ENCODE measurements around the gene MAD2L2. TPM values are rescaled to one million over a fixed set of nuclear protein-coding genes. Genes with fewer than 3 reads are reported as not detected.

MAD2L2 gene
- total and polyA plus RNA-seq, 4 experiments from 2014 or later: 20.7 to 55.1 (median 37.1) TPM

DNA sequence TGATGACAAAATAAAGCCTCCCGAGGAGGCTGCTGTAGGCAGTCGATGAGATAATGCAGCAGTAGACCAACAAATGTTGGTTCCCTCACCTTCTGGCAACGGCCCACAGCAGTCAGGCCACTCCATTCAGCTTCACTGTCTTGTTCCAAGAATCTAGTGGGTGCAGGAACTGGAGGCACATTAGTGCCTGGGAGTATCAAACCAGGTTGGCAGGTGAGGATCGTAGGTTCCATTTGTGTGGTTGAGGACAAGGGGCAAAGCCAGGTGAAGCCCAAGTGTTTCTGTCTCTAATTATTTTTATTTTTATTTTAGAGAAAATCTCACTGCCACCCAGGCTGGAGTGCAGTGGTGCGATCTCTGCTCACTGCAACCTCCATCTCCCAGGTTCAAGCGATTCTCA lies 40.0 kb downstream of the MAD2L2 start:
- no peak overlapping the region for H3K27ac ChIP-seq (ENCODE audit: low read depth, low read length)
- no peak overlapping the region for H3K27ac Mint-ChIP-seq

DNA sequence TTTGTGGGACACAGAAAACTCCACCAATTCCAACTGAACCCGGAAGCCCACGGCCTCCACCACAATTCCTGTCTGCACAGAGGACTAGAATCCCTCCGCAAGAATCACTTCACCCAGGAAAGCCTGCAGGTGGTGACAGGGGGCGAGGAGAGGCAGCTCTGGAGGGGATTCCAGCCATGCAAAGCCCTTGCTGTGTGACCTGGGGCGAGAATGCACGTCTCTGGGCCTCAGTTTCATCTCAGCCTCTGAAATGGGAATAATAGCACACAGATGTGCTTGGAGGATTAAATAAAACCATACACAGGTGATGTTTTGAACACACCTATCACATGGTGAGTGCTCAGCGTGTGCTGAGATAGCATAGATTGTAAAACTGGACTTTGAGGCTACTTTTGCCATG lies 40.8 kb downstream of the MAD2L2 start:
- Histone ChIP-seq H3K36me3 (ENCODE audit: insufficient read depth, low read length) (no peaks in the 10 kb centered on the region), H3K4me3 (ENCODE audit: low read length in 2 of 2) (no peak overlapping the region), H3K4me1 (ENCODE audit: insufficient read depth, low read length) (no peaks in the 10 kb centered on the region), H3K27ac (ENCODE audit: low read depth, low read length) (no peak overlapping the region), H3K9me3 (ENCODE audit: control insufficient read depth in 1 of 2, low read length in 2 of 2) (no peaks in the 10 kb centered on the region), H3K27me3 (ENCODE audit: insufficient read depth, low read length) (peaks cover 4% of the 10 kb centered on the region)
- ChIA-PET POLR2A (ENCODE audit: partially characterized antibody) (no interaction called here), CTCF (ENCODE audit: partially characterized antibody) (interaction anchor here (0.6 to 13.2 kb wide), 5 partner anchors 11 to 870 kb away, joined by 3 to 187 read pairs (median 7); no protein-coding TSS in a partner anchor)
- Mint-ChIP-seq H3K4me3 (no peak overlapping the region), H3K4me1 (peaks cover 0 to 2% (median 0%) of the 10 kb centered on the region in 4 donors), H3K27me3 (peaks cover 2 to 9% of the 10 kb centered on the region in 2 donors), H3K27ac (peak overlapping the region in 1 of 7 donors; percentile 48), H3K9me3 (no peaks in the 10 kb centered on the region), H3K36me3 (no peaks in the 10 kb centered on the region)
- intact Hi-C loops (cut with micrococcal nuclease): loop anchor here (5.0 kb wide), 1 partner anchor 1208 kb away; the partner anchor contains the start of gene CENPS
- no peak for DNase-seq

More for the DNA sequence above, 40.0 kb downstream of the MAD2L2 start:
- peaks cover 0 to 2% (median 0%) of the 10 kb centered on the region in 4 donors for H3K4me1 Mint-ChIP-seq
- no peak overlapping the region for H3K4me3 ChIP-seq (ENCODE audit: low read length in 2 of 2)
- H3K36me3 Mint-ChIP-seq: no peaks in the 10 kb centered on the region
- peaks cover 4% of the 10 kb centered on the region for H3K27me3 ChIP-seq (ENCODE audit: insufficient read depth, low read length)
- ChIA-PET CTCF (ENCODE audit: partially characterized antibody) (interaction anchor here (0.9 to 13.4 kb wide), 7 partner anchors 10 to 604 kb away, joined by 3 to 187 read pairs (median 7); no protein-coding TSS in a partner anchor), POLR2A (ENCODE audit: partially characterized antibody) (no interaction called here)
- DNase-seq: no peak
- no peaks in the 10 kb centered on the region for H3K9me3 ChIP-seq (ENCODE audit: control insufficient read depth in 1 of 2, low read length in 2 of 2)
- intact Hi-C loops (cut with micrococcal nuclease): loop anchor here (5.0 kb wide), 1 partner anchor 1209 kb away; the partner anchor contains the start of gene CENPS
- peaks cover under 1 to 7% of the 10 kb centered on the region in 2 donors for H3K27me3 Mint-ChIP-seq
- no peak overlapping the region for H3K4me3 Mint-ChIP-seq
- no peaks in the 10 kb centered on the region for H3K9me3 Mint-ChIP-seq
- H3K36me3 ChIP-seq (ENCODE audit: insufficient read depth, low read length): no peaks in the 10 kb centered on the region
- H3K4me1 ChIP-seq (ENCODE audit: insufficient read depth, low read length): no peaks in the 10 kb centered on the region

DNA sequence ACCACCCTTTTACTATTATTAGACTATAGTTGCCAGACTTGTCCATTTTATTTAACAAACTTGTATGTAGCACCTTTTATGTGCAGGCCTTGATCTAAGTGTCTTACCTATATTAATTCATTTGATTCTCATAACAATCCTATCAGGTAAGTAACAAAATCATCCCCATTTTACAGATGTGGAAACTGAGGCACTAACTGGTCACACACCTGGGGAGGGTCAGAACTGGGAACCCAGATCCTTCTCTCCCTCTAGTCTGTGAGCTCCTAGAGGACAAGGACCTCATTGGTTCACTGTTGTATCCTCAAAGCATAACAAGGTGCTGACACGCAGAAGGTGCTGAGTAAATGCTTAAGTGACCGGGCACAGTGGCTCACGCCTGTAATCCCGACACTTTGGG lies 41.6 kb downstream of the MAD2L2 start:
- no peak overlapping the region for H3K27ac ChIP-seq (ENCODE audit: low read depth, low read length)
- no peak overlapping the region for H3K27ac Mint-ChIP-seq
- peaks cover 2 to 12% of the 10 kb centered on the region in 2 donors for H3K27me3 Mint-ChIP-seq
- ChIA-PET CTCF (ENCODE audit: partially characterized antibody) (interaction anchor here (1.1 to 13.2 kb wide), 3 partner anchors 11 to 601 kb away, joined by 4 to 187 read pairs (median 7); no protein-coding TSS in a partner anchor), POLR2A (ENCODE audit: partially characterized antibody) (no interaction called here)
- H3K36me3 Mint-ChIP-seq: no peaks in the 10 kb centered on the region
- no peaks in the 10 kb centered on the region for H3K4me1 ChIP-seq (ENCODE audit: insufficient read depth, low read length)
- H3K9me3 ChIP-seq (ENCODE audit: control insufficient read depth in 1 of 2, low read length in 2 of 2): no peaks in the 10 kb centered on the region
- H3K4me1 Mint-ChIP-seq: peaks cover 0 to 2% (median 0%) of the 10 kb centered on the region in 4 donors
- H3K27me3 ChIP-seq (ENCODE audit: insufficient read depth, low read length): peaks cover 4% of the 10 kb centered on the region
- no peak overlapping the region for H3K4me3 ChIP-seq (ENCODE audit: low read length in 2 of 2)
- H3K36me3 ChIP-seq (ENCODE audit: insufficient read depth, low read length): no peaks in the 10 kb centered on the region
- no peak for DNase-seq
- intact Hi-C loops (cut with micrococcal nuclease): no loop called here
- H3K9me3 Mint-ChIP-seq: no peaks in the 10 kb centered on the region
- H3K4me3 Mint-ChIP-seq: no peak overlapping the region

DNA sequence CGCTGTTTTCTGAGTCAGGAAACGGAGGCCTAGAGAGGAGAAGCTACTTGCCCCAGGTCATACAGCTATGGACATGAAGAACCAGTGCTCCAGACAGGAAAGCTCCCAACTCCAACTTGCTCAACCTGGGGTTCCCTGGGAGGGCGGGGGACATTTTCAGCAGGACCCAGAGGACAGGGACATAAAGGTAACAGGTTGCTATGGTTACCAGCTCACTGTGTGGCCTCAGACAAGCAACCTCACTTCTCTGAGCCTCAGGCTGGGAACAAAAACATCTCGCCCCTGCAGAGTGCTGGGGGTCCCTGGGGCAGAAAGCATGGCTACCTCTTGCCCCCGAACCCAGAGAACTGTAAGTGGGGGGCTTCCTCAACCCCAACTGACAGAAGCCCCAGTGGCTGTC lies 42.8 kb downstream of the MAD2L2 start:
- ChIA-PET POLR2A (ENCODE audit: partially characterized antibody) (no interaction called here), CTCF (ENCODE audit: partially characterized antibody) (interaction anchor here (2.0 to 13.2 kb wide), 2 partner anchors 395 to 600 kb away, joined by 10 to 187 read pairs; no protein-coding TSS in a partner anchor)
- intact Hi-C loops (cut with micrococcal nuclease): no loop called here
- no peak for DNase-seq
- Histone ChIP-seq H3K9me3 (ENCODE audit: control insufficient read depth in 1 of 2, low read length in 2 of 2) (no peaks in the 10 kb centered on the region), H3K4me1 (ENCODE audit: insufficient read depth, low read length) (no peaks in the 10 kb centered on the region), H3K36me3 (ENCODE audit: insufficient read depth, low read length) (no peaks in the 10 kb centered on the region), H3K27ac (ENCODE audit: low read depth, low read length) (no peak overlapping the region), H3K4me3 (ENCODE audit: low read length in 2 of 2) (no peak overlapping the region), H3K27me3 (ENCODE audit: insufficient read depth, low read length) (peaks cover 4% of the 10 kb centered on the region)
- H3K36me3 Mint-ChIP-seq: no peaks in the 10 kb centered on the region
- no peak overlapping the region for H3K4me3 Mint-ChIP-seq
- no peak overlapping the region for H3K27ac Mint-ChIP-seq
- H3K27me3 Mint-ChIP-seq: peaks cover 2 to 12% of the 10 kb centered on the region in 2 donors
- H3K4me1 Mint-ChIP-seq: peaks cover 0 to 2% (median 0%) of the 10 kb centered on the region in 4 donors
- no peaks in the 10 kb centered on the region for H3K9me3 Mint-ChIP-seq

DNA sequence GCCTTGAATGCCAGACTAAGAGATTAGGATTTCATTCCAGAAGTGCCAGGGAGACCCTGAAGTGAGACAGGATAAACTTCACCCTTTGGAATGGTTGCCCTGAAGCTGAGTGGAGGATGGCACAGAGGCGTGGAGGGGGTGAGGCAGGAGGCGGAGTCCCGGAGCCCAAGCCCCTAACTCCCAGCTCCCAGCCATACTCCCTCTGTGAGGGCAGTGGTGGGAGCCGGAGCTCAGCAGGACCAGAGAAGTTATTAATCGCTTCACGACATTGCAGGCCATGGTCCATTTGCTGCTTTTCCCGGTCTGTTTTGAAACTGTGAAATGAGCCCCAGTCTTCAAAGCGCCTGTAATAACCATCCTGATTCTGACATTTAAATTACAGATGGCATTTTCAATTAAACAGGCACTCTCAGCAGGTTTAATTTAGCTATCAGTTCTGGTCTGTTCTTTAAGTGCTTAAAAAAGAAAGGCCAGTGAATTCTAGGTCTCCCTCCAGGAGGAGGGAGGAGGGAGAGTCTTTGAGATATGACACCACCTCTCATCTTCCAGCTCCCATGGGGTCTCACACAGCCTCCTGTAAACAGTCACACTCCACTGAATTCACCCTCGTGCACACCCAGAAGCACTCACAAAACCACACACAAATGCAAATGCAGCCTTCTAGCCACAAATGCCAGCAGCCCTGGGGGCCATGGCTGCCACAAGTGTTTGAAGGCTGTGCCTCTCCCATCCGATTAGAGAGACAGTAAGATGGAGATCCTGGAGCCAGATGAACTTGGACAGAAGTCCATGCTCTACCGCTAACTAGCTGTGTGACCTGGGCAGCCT lies 46.4 kb downstream of the MAD2L2 start:
- H3K9me3 Mint-ChIP-seq: peaks cover 0 to 2% (median 0%) of the 10 kb centered on the region in 8 donors
- H3K27ac Mint-ChIP-seq: no peak overlapping the region
- H3K4me3 Mint-ChIP-seq: no peak overlapping the region
- Histone ChIP-seq H3K9me3 (ENCODE audit: control insufficient read depth in 1 of 2, low read length in 2 of 2) (no peaks in the 10 kb centered on the region), H3K27me3 (ENCODE audit: insufficient read depth, low read length) (peaks cover 4% of the 10 kb centered on the region), H3K27ac (ENCODE audit: low read depth, low read length) (no peak overlapping the region), H3K36me3 (ENCODE audit: insufficient read depth, low read length) (no peaks in the 10 kb centered on the region), H3K4me1 (ENCODE audit: insufficient read depth, low read length) (no peaks in the 10 kb centered on the region), H3K4me3 (ENCODE audit: low read length in 2 of 2) (no peak overlapping the region)
- no peak for DNase-seq
- intact Hi-C loops (cut with micrococcal nuclease): no loop called here
- no peaks in the 10 kb centered on the region for H3K36me3 Mint-ChIP-seq
- CTCF ChIA-PET (ENCODE audit: partially characterized antibody): interaction anchor here (0.6 to 1.7 kb wide), 4 partner anchors 9 to 597 kb away, joined by 3 to 7 read pairs (median 6); no protein-coding TSS in a partner anchor
- H3K27me3 Mint-ChIP-seq: peaks cover 7 to 16% of the 10 kb centered on the region in 2 donors
- POLR2A ChIA-PET (ENCODE audit: partially characterized antibody): no interaction called here
- peaks cover 0 to 2% (median under 1%) of the 10 kb centered on the region in 4 donors for H3K4me1 Mint-ChIP-seq

DNA sequence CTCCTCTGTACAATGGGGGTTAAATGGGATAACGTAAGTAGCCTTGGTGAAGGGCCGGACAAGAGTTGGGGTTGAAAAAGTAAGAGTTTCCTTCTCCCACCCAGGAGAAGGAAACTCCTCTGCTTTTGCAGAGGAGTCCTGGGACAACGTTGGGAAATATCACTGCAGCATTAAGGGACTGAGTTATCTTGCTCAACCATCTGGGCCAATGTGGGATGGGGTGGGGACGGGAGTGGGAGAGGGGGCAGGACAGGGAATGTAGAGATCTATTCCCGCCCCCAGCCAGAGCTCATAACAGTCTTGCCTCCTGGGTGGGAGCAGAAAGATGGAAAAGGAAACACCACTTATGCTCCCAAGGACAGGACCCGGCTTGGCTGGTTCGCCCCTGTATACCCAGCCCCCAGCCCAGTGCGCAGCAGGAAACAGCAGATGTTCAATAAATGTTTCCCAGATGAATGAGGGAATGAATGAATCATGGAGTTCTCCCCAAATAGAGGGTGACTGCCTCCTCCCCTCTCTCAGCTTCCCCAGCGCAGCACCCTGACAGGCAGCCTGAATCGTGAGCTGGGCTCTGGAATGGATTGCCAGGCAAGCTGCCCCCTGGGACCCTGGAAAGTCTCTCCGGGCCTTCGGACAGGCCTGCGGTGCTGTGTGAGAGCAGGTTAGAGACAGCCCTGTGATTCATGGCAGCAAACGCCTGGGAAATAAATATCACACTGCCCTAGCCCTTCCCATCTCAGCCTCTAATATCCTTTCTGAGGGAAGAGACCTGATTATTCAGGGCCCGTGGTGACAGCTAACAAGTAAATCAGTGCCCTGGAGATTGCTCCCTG lies 51.5 kb downstream of the MAD2L2 start:
- Mint-ChIP-seq H3K9me3 (peaks cover 0 to 2% (median 0%) of the 10 kb centered on the region in 8 donors), H3K4me3 (no peak overlapping the region), H3K4me1 (peaks cover 0 to 3% (median 1%) of the 10 kb centered on the region in 4 donors), H3K27me3 (peaks cover 17 to 20% of the 10 kb centered on the region in 2 donors), H3K27ac (no peak overlapping the region), H3K36me3 (no peaks in the 10 kb centered on the region)
- no peaks in the 10 kb centered on the region for H3K4me1 ChIP-seq (ENCODE audit: insufficient read depth, low read length)
- ChIA-PET CTCF (ENCODE audit: partially characterized antibody) (interaction anchor here (1.0 to 1.3 kb wide), 3 partner anchors 14 to 591 kb away, joined by 3 read pairs; no protein-coding TSS in a partner anchor), POLR2A (ENCODE audit: partially characterized antibody) (no interaction called here)
- no peaks in the 10 kb centered on the region for H3K27me3 ChIP-seq (ENCODE audit: insufficient read depth, low read length)
- DNase-seq: no peak
- H3K9me3 ChIP-seq (ENCODE audit: control insufficient read depth in 1 of 2, low read length in 2 of 2): no peaks in the 10 kb centered on the region
- no peak overlapping the region for H3K4me3 ChIP-seq (ENCODE audit: low read length in 2 of 2)
- no peaks in the 10 kb centered on the region for H3K36me3 ChIP-seq (ENCODE audit: insufficient read depth, low read length)
- intact Hi-C loops (cut with micrococcal nuclease): no loop called here
- H3K27ac ChIP-seq (ENCODE audit: low read depth, low read length): no peak overlapping the region
